HUES6 (cell line): ENCODE measurements around the gene MYO16.

Experiments used
- H3K27ac ChIP-seq: 2 replicates; pipeline ENCODE4 v1.7.0; 2013; ENCODE audit warnings: low read depth, mild to moderate bottlenecking, low read length, inconsistent platforms
- H3K27me3 ChIP-seq: 2 replicates; pipeline ENCODE4 v1.6.1; 2013; ENCODE audit warnings: low read length; ENCODE audit not compliant: control insufficient read depth, insufficient read depth
- H3K36me3 ChIP-seq: 2 replicates; pipeline ENCODE4 v1.6.1; 2013; ENCODE audit warnings: low read length; ENCODE audit not compliant: control insufficient read depth, insufficient read depth
- H3K4me1 ChIP-seq: 2 replicates; pipeline ENCODE4 v1.6.1; 2013; ENCODE audit warnings: low read length; ENCODE audit not compliant: control insufficient read depth, insufficient read depth
- H3K4me3 ChIP-seq: 2 replicates; pipeline ENCODE4 v1.5.1; 2013; ENCODE audit warnings: low read depth, low read length
- H3K9ac ChIP-seq: one replicate; pipeline ENCODE4 v1.6.1; 2013; ENCODE audit warnings: mild to moderate bottlenecking, low read length
- H3K9me3 ChIP-seq: 2 replicates; pipeline ENCODE4 v1.6.1; 2013; ENCODE audit warnings: low read depth, low read length; ENCODE audit not compliant: control insufficient read depth, insufficient read depth

Gene MYO16

DNA sequence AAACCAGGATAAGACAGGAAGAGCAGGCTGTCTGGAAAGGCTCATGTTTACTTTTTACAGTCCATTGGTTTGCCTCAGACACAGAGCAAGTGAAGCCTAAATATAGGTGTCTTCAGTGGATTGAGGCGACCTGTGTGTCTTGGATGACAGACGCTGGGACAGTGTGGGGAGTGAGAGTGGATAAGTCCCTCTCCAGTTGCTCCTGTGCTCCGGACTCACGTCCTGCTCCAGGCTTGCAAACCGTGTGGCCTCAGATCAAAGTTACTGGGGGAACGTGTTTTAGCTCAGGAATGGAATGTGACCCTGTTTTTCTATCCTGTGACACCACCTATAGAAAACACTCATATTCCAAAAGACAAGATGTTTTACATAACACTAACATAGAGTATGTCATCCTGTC lies 465.7 kb downstream of the MYO16 start:
- Histone ChIP-seq H3K4me3 (no peak overlapping the region), H3K9me3 (peaks cover 2% of the 10 kb centered on the region; the same call in 1 of the 2 replicates), H3K36me3 (no peaks in the 10 kb centered on the region), H3K27me3 (no peaks in the 10 kb centered on the region), H3K4me1 (no peaks in the 10 kb centered on the region; the same call in 1 of the 2 replicates), H3K27ac (no peak overlapping the region), H3K9ac (no peak overlapping the region)

DNA sequence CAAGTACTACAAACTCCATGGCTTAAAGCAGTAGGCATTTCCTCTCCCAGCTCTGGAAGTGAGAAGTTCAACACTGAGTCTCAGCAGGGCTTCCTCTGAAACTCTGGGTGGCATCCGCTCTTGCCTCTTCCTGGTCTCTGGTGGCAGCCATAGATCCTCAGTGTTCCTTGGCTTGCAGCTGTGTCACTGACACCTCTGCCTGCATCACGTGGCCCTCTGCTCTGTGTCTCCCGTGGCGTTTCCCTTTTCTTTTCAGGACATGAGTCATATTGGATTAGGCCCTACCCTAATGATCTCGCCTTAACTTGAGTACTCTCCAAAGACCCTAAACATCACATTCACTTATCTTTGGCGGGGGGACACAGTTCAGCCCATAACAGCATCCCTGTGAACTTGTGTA lies 466.7 kb downstream of the MYO16 start:
- Histone ChIP-seq H3K9me3 (peaks cover 2% of the 10 kb centered on the region; the same call in 1 of the 2 replicates), H3K4me1 (no peaks in the 10 kb centered on the region; the same call in 1 of the 2 replicates), H3K4me3 (no peak overlapping the region), H3K27ac (no peak overlapping the region), H3K27me3 (no peaks in the 10 kb centered on the region), H3K36me3 (no peaks in the 10 kb centered on the region), H3K9ac (no peak overlapping the region)

- no peaks in the 10 kb centered on the region; the same call in 1 of the 2 replicates for H3K4me1 ChIP-seq
- H3K36me3 ChIP-seq = no peaks in the 10 kb centered on the region
- H3K9me3 ChIP-seq = no peaks in the 10 kb centered on the region
- H3K27ac ChIP-seq = no peak overlapping the region
- no peak overlapping the region for H3K9ac ChIP-seq
- no peaks in the 10 kb centered on the region for H3K27me3 ChIP-seq
- H3K4me3 ChIP-seq = no peak overlapping the region
Observed at GRCh38 chr13:109100705-109101304, 471.4 kb downstream of the MYO16 start.

DNA sequence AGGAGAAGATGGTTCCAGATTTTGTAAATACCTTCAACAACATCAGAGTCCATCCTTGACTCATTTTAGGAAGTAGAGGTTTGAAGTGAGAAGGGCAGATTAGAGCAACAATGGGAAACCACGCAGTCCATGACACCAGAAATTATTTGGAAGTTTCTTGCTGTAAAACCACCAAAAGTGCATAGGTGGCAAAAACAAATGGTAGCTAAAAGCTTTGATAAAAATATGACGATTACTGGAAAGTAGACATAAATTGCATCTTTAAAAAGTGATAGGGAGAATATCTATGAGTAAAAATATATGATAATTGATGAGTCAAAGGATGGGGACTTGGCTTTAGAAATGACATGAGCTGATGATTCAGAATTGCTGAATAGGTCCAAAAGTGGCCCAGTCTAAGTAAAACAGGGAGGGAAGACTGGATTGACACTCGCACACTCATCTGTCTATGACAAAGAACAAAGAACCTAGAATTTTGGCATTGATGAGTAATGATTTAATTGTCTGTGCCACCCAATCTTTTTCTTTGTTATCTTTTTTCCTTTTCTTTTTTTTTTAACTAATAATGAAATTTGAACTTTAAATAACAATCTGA lies 472.2 kb downstream of the MYO16 start:
- H3K4me1 ChIP-seq = no peaks in the 10 kb centered on the region
- H3K27ac ChIP-seq = no peak overlapping the region
- H3K27me3 ChIP-seq = no peaks in the 10 kb centered on the region

DNA sequence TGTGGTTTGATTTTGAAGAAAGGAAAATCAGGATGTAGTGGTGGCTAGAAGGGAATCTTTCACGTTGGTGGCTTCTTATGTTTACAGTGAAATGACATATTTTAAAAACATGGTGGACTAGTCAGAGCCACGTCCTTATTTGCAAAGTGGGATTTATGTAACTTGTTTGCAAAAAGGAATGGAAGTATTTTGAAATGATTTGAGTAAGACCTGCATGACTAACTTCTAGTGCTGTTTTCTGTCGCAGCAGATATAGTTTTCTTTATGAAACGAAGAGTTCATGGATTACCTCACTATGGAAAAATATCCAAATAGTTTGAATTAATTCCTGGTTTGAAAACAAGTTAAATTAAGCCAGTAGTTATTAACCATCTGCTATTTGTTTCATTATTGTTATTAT lies 476.5 kb downstream of the MYO16 start:
- Histone ChIP-seq H3K9me3 (no peaks in the 10 kb centered on the region), H3K27ac (no peak overlapping the region), H3K4me1 (no peaks in the 10 kb centered on the region), H3K27me3 (no peaks in the 10 kb centered on the region), H3K9ac (no peak overlapping the region), H3K4me3 (no peak overlapping the region), H3K36me3 (no peaks in the 10 kb centered on the region)

More for the DNA sequence above, 472.2 kb downstream of the MYO16 start:
- no peak overlapping the region for H3K4me3 ChIP-seq
- H3K9me3 ChIP-seq = no peaks in the 10 kb centered on the region
- H3K36me3 ChIP-seq = no peaks in the 10 kb centered on the region
- no peak overlapping the region for H3K9ac ChIP-seq

DNA sequence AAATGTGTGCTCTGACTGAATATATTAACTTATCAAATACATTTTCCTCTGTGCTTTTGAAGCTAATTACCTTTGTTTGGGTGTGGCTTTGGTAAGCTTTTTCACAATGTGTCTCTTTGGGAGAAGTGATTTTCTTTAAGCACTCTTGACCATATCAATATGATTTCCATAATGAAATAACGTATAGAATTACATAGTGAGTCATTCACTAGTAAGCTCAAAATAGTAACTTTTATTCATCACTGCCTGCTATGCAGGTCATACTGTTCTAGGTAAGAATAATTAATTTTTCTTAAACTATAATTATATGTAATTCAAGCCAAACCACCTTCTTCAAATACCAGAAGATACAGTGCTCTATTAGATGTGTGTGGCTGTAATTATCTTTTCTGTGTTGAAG lies 480.7 kb downstream of the MYO16 start:
- no peak overlapping the region for H3K27ac ChIP-seq
- H3K27me3 ChIP-seq = no peaks in the 10 kb centered on the region
- H3K4me1 ChIP-seq = no peaks in the 10 kb centered on the region
- no peak overlapping the region for H3K9ac ChIP-seq
- no peaks in the 10 kb centered on the region for H3K36me3 ChIP-seq
- no peak overlapping the region for H3K4me3 ChIP-seq
- H3K9me3 ChIP-seq = no peaks in the 10 kb centered on the region

- H3K4me3 ChIP-seq = no peak overlapping the region
- no peaks in the 10 kb centered on the region for H3K27me3 ChIP-seq
Observed at GRCh38 chr13:109111141-109111540, 481.7 kb downstream of the MYO16 start.

DNA sequence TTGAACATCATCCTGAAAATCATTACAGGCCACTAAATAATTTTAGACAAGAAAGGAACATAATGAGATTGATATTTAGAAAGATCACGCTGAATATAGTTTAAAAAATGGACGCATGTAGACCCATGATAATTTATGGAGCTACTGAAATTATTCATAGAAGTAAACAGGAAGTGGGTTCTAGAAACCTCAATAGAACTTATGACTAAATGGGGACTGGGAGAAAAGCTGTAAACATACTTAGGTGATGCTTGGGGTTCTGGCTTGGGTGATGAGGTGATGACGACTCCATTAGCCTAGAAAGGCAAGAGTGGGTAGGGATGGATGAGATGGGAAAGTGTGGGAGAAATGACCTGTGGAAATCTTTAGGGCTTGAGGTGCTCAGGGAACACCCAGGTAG lies 484.0 kb downstream of the MYO16 start:
- H3K9ac ChIP-seq = no peak overlapping the region
- H3K36me3 ChIP-seq = no peaks in the 10 kb centered on the region
- no peak overlapping the region for H3K27ac ChIP-seq
- H3K9me3 ChIP-seq = no peaks in the 10 kb centered on the region
- no peaks in the 10 kb centered on the region for H3K4me1 ChIP-seq
- H3K4me3 ChIP-seq = no peak overlapping the region
- no peaks in the 10 kb centered on the region for H3K27me3 ChIP-seq

More at GRCh38 chr13:109111141-109111540, 481.7 kb downstream of the MYO16 start:
- Histone ChIP-seq H3K36me3 (no peaks in the 10 kb centered on the region), H3K4me1 (no peaks in the 10 kb centered on the region), H3K9ac (no peak overlapping the region), H3K9me3 (no peaks in the 10 kb centered on the region), H3K27ac (no peak overlapping the region)

DNA sequence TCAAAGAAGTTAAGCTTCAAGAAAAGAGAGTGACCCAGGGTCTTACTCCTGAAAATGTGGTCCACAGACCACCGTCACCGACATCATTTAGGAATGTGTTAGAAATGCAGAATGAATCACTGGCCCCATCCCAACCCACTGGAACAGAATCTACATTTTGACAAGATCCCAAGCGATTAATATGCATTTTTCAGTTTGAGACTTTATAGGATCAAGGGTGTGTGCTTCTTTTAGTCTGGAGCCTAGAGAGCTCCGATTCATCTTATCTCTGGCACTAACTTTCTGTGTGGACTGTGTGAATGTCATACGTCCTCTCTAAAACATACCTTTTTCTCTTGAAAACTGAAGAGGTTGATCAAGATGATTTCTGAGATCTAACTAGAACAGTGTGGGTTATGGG lies 484.8 kb downstream of the MYO16 start:
- Histone ChIP-seq H3K4me1 (no peaks in the 10 kb centered on the region), H3K9ac (no peak overlapping the region), H3K4me3 (no peak overlapping the region), H3K36me3 (no peaks in the 10 kb centered on the region), H3K27ac (no peak overlapping the region), H3K9me3 (no peaks in the 10 kb centered on the region), H3K27me3 (no peaks in the 10 kb centered on the region)

GRCh38 chr13:109114991-109115390 lies 485.6 kb downstream of the MYO16 start:
- no peak overlapping the region for H3K4me3 ChIP-seq
- no peaks in the 10 kb centered on the region for H3K4me1 ChIP-seq
- no peak overlapping the region for H3K9ac ChIP-seq
- H3K27ac ChIP-seq = no peak overlapping the region
- H3K9me3 ChIP-seq = no peaks in the 10 kb centered on the region
- no peaks in the 10 kb centered on the region for H3K27me3 ChIP-seq
- H3K36me3 ChIP-seq = no peaks in the 10 kb centered on the region

- Histone ChIP-seq H3K36me3 (no peaks in the 10 kb centered on the region), H3K9me3 (no peaks in the 10 kb centered on the region), H3K4me3 (no peak overlapping the region), H3K27ac (no peak overlapping the region), H3K4me1 (no peaks in the 10 kb centered on the region), H3K9ac (no peak overlapping the region), H3K27me3 (no peaks in the 10 kb centered on the region)
Observed at GRCh38 chr13:109118521-109118920, 489.1 kb downstream of the MYO16 start.
